ENCODE measurements around the gene MYH10.

GRCh38 chr17:8647202-8647601 lies 16.7 kb upstream of the MYH10 start:
- TF ChIP-seq EZH2 (IDR thresholded peaks at IDR 0.05; ENCODE audit: low read depth) = no peak
- TF ChIP-seq CTCF (conservative IDR thresholded peaks at IDR 0.05) = no peak

Measured in PC-9 (cell line).